ENCODE results near the gene KLRB1. TPM values are rescaled to one million over a fixed set of nuclear protein-coding genes. Genes with fewer than 3 reads are reported as not detected.
"Not testable (repeated sequence)": the region's sequence is repeated elsewhere in the genome, so short reads cannot be mapped to it uniquely, and the experiment has no call there.

The KLRB1 gene
- not detected for total RNA-seq (ENCODE audit: insufficient read depth, low replicate concordance)

GRCh38 chr12:9607716-9608115 is at the start of gene KLRB1:
KLRB1 (minus strand) TSS chr12:9607916; CDS start chr12:9607839, 77 bp downstream.
- DNase-seq (ENCODE audit: low spot score): no peak

- DNase-seq (ENCODE audit: low spot score): no peak
Measured at GRCh38 chr12:9651265-9651729, 43.6 kb upstream of the KLRB1 start.

GRCh38 chr12:9650151-9650576 is 42.4 kb upstream of the KLRB1 start:
- DNase-seq (ENCODE audit: low spot score): no peak

- DNase-seq (ENCODE audit: low spot score): no peak
Measured at GRCh38 chr12:9649532-9649940, 41.8 kb upstream of the KLRB1 start.

GRCh38 chr12:9648701-9649531 is 41.2 kb upstream of the KLRB1 start:
- no peak for DNase-seq (ENCODE audit: low spot score)

- peak; percentile 89 for DNase-seq (ENCODE audit: low spot score)
Measured at GRCh38 chr12:9647825-9648700, 40.3 kb upstream of the KLRB1 start.

- peak; percentile 17 for DNase-seq (ENCODE audit: low spot score)
Measured at GRCh38 chr12:9646794-9647781, 39.4 kb upstream of the KLRB1 start.

- DNase-seq (ENCODE audit: low spot score): not testable (repeated sequence)
Measured at GRCh38 chr12:9644985-9645551, 37.4 kb upstream of the KLRB1 start.

- DNase-seq (ENCODE audit: low spot score): no peak
Measured at GRCh38 chr12:9643266-9643660, 35.5 kb upstream of the KLRB1 start.

- DNase-seq (ENCODE audit: low spot score): no peak
Measured at GRCh38 chr12:9642606-9643265, 35.0 kb upstream of the KLRB1 start.

- no peak for DNase-seq (ENCODE audit: low spot score)
Measured at GRCh38 chr12:9640024-9640423, 32.3 kb upstream of the KLRB1 start.

GRCh38 chr12:9636851-9637206 is 29.1 kb upstream of the KLRB1 start:
- DNase-seq (ENCODE audit: low spot score): no peak

GRCh38 chr12:9636150-9636850 is 28.6 kb upstream of the KLRB1 start:
- no peak for DNase-seq (ENCODE audit: low spot score)

- no peak for DNase-seq (ENCODE audit: low spot score)
Measured at GRCh38 chr12:9634969-9635754, 27.4 kb upstream of the KLRB1 start.

- DNase-seq (ENCODE audit: low spot score): peak; percentile 19
Measured at GRCh38 chr12:9634177-9634803, 26.6 kb upstream of the KLRB1 start.

GRCh38 chr12:9632766-9633165 is 25.1 kb upstream of the KLRB1 start:
- no peak for DNase-seq (ENCODE audit: low spot score)

GRCh38 chr12:9626821-9627220 is 19.1 kb upstream of the KLRB1 start:
- no peak for DNase-seq (ENCODE audit: low spot score)

- no peak for DNase-seq (ENCODE audit: low spot score)
Measured at GRCh38 chr12:9626291-9626690, 18.6 kb upstream of the KLRB1 start.
